Lower lobe of right lung (tissue), 2 donors: ENCODE results near the gene OR10P1. TPM values are rescaled to one million over a fixed set of nuclear protein-coding genes. Genes with fewer than 3 reads are reported as not detected.
A peak's percentile ranks its signal among the peaks of the same experiment; 100 is the strongest.

Experiments used
- ATAC-seq, 2 donors: fragments of 200-7000 bp; cut with Tn5 transposase; one replicate each; pipeline ENCODE4 v1.9.1; 2020 to 2022; ENCODE audit warnings: mild to moderate bottlenecking in 2 of 2, moderate library complexity in 2 of 2
- DNase-seq: peaks from one replicate; pipeline ENCODE4 v3.0.0-alpha.2; 2020
- H3K27ac ChIP-seq: fragments of 200-600 bp; one replicate; pipeline ENCODE4 v1.8.0; 2022
- H3K27me3 ChIP-seq: fragments of 200-600 bp; one replicate; pipeline ENCODE4 v1.8.0; 2022; ENCODE audit warnings: low read depth
- H3K36me3 ChIP-seq: fragments of 200-600 bp; one replicate; pipeline ENCODE4 v1.8.0; 2022; ENCODE audit warnings: mild to moderate bottlenecking
- H3K4me1 ChIP-seq: fragments of 200-600 bp; one replicate; pipeline ENCODE4 v1.8.0; 2022
- H3K4me3 ChIP-seq: fragments of 200-600 bp; one replicate; pipeline ENCODE4 v1.8.0; 2022; ENCODE audit warnings: mild to moderate bottlenecking
- H3K9me3 ChIP-seq: fragments of 200-600 bp; one replicate; pipeline ENCODE4 v1.8.0; 2022
- CTCF ChIP-seq: fragments of 200-600 bp; IDR thresholded peaks from one replicate; pipeline ENCODE4 v1.8.0; 2022; ENCODE audit warnings: antibody characterized with exemption, mild to moderate bottlenecking
- intact Hi-C: fragments of 100-400 bp; cut with DNase I; formaldehyde crosslinking; loops from one replicate; pipeline ENCODE4 v1.11.0; 2022
- total RNA-seq: library from RNA; stranded (reverse); fragmentation: NEBNext Ultra II Directional; extraction: Animal tissue kit (Norgen Biotek cat#: 25700); gene quantifications from one replicate; pipeline ENCODE4 v1.2.1, GENCODE V29; 2021
- donor health status: DM: no; HTN: yes; CAD: no; lungs with severe emphysema.

OR10P1 gene
- total RNA-seq, 1 donor from 2014 or later = not detected

- H3K36me3 ChIP-seq = no peaks in the 10 kb centered on the region
- H3K27me3 ChIP-seq = no peaks in the 10 kb centered on the region
- H3K4me1 ChIP-seq = peaks cover 13% of the 10 kb centered on the region
- DNase-seq (peak; percentile 73), ATAC-seq (peak; percentile 86 to 89)
- intact Hi-C loops = no loop called here
- no peaks in the 10 kb centered on the region for H3K9me3 ChIP-seq
- no peak overlapping the region for H3K27ac ChIP-seq
- peak overlapping the region; percentile 36 for H3K4me3 ChIP-seq
- TF ChIP-seq CTCF = peak; percentile 31
Observed at GRCh38 chr12:55681142-55682077, 44.7 kb downstream of the OR10P1 start.

GRCh38 chr12:55682087-55682796 lies 45.5 kb downstream of the OR10P1 start:
- intact Hi-C loops = no loop called here
- ATAC-seq (peak in 1 of 2 donors; percentile 2), DNase-seq (no peak)
- no peak for TF ChIP-seq CTCF
- Histone ChIP-seq H3K9me3 (no peaks in the 10 kb centered on the region), H3K4me3 (peak overlapping the region; percentile 36), H3K4me1 (peaks cover 13% of the 10 kb centered on the region), H3K27ac (no peak overlapping the region), H3K36me3 (no peaks in the 10 kb centered on the region), H3K27me3 (no peaks in the 10 kb centered on the region)

- TF ChIP-seq CTCF = no peak
- H3K4me3 ChIP-seq = no peak overlapping the region
- no peak overlapping the region for H3K27ac ChIP-seq
- intact Hi-C loops = no loop called here
- H3K36me3 ChIP-seq = no peaks in the 10 kb centered on the region
- H3K9me3 ChIP-seq = no peaks in the 10 kb centered on the region
- DNase-seq (no peak), ATAC-seq (no peak)
- peaks cover 13% of the 10 kb centered on the region for H3K4me1 ChIP-seq
- no peaks in the 10 kb centered on the region for H3K27me3 ChIP-seq
Observed at GRCh38 chr12:55683676-55684075, 47.0 kb downstream of the OR10P1 start.

GRCh38 chr12:55684761-55685370 lies 48.2 kb downstream of the OR10P1 start:
- H3K4me1 ChIP-seq = peaks cover 13% of the 10 kb centered on the region
- no peaks in the 10 kb centered on the region for H3K9me3 ChIP-seq
- ATAC-seq (no peak), DNase-seq (no peak)
- no peaks in the 10 kb centered on the region for H3K36me3 ChIP-seq
- H3K27ac ChIP-seq = no peak overlapping the region
- intact Hi-C loops = no loop called here
- no peak for TF ChIP-seq CTCF
- H3K4me3 ChIP-seq = no peak overlapping the region
- no peaks in the 10 kb centered on the region for H3K27me3 ChIP-seq

- Histone ChIP-seq H3K9me3 (no peaks in the 10 kb centered on the region), H3K4me1 (peaks cover 13% of the 10 kb centered on the region), H3K4me3 (no peak overlapping the region), H3K36me3 (no peaks in the 10 kb centered on the region), H3K27me3 (no peaks in the 10 kb centered on the region), H3K27ac (no peak overlapping the region)
- no peak for DNase-seq
- no peak for TF ChIP-seq CTCF
- ATAC-seq = no peak
- intact Hi-C loops = no loop called here
Observed at GRCh38 chr12:55685671-55686070, 49.0 kb downstream of the OR10P1 start.
